AML-193 (cell line): Measurements from ENCODE around the gene CDC37L1.
A peak's percentile ranks its signal among the peaks of the same experiment; 100 is the strongest.
"Not testable (repeated sequence)": the region's sequence is repeated elsewhere in the genome, so short reads cannot be mapped to it uniquely, and the experiment has no call there.

ENCODE experiments used
- DNase-seq, 2 experiments: peaks; one replicate each; lab custom pipeline; 2025; lab: John Stamatoyannopoulos, UW

Gene CDC37L1

GRCh38 chr9:4679268-4680172 lies at the start of gene CDC37L1:
Gene CDC37L1, plus strand, starts transcription at chr9:4679569. Its CDS starts 199 bp downstream, at chr9:4679768.
- DNase-seq, result peak; percentile 92 to 94

- no peak for DNase-seq
Observed at GRCh38 chr9:4630836-4631235, 48.5 kb upstream of the CDC37L1 start.

DNA sequence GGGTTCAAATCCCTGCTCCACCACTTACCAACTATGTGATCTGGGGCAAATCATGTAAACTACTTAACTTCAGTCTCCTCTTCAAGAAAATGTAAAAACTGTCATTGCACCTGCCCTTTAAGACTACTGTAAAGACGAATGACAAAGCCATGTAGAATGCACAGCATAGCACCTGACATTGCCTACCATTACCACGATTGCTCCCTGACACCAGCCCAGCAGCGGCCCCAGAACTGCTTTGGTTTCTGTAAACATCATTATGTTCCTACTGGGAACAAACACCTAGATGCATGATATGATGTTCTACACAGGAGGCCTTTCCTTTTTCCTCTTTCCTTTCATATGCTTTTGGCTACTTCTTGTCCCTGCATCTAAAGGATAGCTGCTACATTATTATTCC lies 40.4 kb upstream of the CDC37L1 start:
- no peak for DNase-seq

DNA sequence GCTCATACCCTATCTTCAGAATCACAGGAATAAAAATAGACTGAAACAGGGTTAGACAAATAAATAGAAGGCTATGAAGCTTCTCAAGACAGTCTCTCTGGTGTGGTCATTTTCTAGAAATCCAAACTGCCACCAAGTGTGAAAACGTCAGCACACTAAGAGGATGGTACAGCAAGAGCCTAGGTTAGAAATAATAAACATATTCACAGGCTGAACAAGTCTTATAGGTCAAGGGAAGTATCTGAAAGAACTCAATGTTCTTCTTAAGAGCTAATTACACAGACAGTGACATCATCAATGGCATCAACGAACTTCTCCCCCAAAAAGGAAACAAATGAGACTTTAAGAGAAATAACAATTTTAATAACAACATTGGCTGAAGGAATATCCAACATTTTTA lies 39.9 kb upstream of the CDC37L1 start:
- no peak for DNase-seq

DNA sequence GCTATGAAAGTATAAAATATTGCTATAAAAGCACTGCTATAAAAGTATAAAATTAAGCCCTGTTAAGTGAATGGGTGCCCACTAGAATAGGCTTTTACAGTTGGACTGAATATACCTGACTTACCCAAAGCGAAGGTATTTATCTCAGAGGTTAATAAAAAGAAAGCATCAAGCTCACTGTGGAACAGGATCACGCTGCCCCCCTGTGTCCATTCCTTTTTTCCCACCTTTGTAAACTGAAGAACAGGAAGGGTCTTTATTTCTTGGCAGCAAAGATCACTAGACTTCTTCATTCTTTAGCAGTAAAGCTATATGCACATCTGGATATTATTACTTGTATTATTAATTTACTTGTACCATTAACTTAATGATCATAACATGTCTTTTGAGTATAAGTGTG lies 39.3 kb upstream of the CDC37L1 start:
- DNase-seq, result peak; percentile 16 to 33

DNA sequence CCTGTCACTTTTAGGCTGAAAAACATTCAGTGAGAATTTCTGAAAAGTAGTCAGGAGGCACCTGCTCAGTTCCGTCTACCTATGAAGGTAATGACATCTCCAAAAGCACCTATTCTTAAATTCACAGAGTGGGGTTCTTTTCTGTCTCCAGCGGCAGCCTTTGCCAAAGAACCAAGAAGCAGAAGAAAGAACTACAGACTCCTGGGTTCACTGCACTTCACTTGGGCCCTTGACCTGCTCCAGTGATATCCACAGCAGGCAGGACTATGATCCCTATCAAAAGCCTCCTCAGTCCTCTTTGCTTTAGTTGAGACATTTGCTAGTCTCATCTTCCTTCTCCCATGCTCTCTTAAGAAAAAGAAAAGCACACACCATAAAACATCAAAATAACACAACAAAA lies 37.0 kb upstream of the CDC37L1 start:
- no peak for DNase-seq

DNA sequence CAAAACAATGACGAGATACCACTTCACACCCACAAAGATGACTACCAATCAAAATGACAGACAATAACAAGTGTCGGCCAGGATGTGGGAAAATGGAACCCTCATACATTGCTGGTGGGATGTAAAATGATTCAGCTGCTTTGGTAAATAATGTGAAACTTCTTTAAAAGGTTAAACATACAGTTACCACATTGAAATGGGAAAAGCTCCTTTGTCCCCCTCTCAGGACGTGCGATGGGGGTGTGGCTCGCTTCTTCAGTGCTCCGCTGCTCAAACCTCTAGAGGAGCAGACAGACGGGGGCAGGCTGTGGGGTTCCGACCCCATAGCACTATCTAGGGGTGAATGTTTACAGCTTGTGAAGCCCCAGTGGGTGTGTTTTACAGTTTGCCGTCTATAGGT lies 25.3 kb upstream of the CDC37L1 start:
- no peak for DNase-seq

DNA sequence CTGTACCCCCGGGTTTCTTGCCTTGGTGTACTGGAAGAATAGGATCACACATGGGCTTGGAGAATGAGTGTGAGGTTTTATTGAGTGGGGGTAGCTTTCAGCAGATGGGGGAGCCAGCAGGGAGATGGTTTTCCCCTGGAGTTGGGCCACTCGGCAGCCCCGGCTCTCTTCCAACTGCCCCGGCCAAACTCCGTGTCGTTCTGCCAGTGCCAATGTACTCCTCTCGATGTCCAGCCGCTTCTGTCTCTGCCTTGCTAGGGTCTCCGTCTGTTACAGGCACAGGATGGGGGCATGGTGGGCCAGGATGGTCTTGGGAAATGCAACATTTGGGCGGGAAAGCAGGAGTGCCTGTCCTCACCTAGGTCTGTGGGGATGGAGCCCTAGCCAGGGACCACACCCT lies 24.8 kb upstream of the CDC37L1 start:
- DNase-seq, result no peak

DNA sequence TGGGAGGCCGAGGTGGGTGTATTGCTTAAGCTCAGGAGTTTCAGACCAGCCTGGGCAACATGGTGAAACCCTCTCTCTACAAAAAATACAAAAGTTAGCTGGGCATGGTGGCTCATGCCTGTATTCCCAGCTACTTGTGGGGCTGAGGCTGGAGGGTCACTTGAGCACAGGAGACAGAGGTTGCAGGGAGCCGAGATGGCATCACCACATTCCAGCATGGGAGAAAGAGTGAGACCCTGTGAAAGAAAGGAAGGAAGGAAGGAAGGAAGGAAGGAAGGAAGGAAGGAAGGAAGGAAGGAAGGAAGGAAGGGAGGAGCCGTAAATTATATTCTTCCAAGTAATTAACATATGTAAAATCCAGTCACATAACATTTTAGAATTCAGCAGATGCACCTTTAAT lies 23.2 kb upstream of the CDC37L1 start:
- DNase-seq, result not testable (repeated sequence)

DNA sequence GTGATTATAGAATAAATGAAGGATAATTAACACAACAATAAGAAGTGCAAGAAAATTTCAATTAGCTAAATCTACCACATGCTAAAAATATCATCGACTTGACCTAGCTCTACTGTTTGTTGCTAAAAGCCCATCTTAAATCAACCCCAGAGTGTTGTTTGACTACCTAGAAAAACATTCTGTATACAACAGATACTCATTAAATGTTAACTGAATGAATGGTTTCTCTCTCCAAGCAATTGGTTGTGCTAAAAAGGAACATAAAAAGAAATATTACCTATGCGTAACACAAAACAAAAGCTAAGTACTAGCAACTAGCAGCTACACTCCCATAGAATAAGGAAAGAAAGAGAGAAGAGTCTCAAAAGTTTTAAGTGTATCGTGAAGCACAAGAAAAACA lies 22.7 kb upstream of the CDC37L1 start:
- no peak for DNase-seq

DNA sequence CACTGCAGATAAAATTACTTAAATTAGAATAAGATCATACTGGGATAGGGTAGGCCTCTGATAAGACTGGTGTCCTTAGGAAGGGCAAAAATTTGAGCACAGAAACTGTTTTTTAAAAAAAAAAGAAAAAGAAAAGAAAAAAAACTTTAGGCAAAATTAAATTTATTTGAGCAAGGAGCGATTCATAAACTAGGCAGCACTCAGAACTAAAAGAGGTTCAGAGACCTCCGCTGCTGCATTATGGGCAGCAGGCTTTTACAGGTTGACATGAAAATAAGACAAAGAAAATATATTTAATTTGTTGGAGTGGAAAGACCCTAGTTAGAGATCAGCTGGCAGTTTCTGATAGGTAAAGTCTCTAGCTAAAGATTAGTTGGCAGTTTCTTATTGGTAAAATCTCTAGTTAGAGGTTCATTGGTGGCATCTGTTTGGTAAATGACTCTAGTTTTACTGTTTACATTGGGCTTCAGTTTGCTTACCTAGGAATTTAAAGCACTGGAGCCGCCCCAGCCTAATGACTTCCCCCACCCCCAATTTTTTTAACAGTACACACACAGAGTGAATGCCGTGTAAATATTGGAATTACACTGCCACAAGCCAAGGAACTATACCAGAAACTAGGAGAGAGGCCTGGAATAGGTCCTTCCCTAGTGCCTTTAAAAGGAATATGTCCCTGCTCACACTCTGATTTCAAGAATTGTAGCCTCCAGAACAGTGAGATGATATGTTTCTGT lies 21.8 kb upstream of the CDC37L1 start:
- DNase-seq, result no peak

GRCh38 chr9:4660665-4661064 lies 18.7 kb upstream of the CDC37L1 start:
- not testable (repeated sequence) for DNase-seq

DNA sequence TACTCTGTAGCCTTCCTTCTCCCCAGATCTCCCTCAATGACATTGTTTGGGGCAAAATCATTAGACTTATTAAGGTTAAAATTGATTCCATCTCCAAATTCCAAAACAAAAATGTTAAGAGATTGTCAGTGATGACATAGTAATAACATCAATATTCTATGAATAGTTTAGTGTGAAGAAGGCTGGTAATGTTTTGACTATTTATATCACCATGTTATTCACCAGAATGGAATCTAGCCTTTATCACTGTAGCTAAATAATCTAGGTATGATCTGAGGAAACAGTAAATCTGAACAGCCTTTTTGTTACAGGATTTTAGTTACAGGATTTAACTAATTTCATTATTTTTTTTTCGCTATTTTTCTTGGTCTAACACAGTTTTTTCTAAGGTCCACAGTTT lies 18.2 kb upstream of the CDC37L1 start:
- no peak for DNase-seq

- peak in 1 of 2 experiments; percentile 8 for DNase-seq
Observed at GRCh38 chr9:4661611-4662010, 17.8 kb upstream of the CDC37L1 start.

DNA sequence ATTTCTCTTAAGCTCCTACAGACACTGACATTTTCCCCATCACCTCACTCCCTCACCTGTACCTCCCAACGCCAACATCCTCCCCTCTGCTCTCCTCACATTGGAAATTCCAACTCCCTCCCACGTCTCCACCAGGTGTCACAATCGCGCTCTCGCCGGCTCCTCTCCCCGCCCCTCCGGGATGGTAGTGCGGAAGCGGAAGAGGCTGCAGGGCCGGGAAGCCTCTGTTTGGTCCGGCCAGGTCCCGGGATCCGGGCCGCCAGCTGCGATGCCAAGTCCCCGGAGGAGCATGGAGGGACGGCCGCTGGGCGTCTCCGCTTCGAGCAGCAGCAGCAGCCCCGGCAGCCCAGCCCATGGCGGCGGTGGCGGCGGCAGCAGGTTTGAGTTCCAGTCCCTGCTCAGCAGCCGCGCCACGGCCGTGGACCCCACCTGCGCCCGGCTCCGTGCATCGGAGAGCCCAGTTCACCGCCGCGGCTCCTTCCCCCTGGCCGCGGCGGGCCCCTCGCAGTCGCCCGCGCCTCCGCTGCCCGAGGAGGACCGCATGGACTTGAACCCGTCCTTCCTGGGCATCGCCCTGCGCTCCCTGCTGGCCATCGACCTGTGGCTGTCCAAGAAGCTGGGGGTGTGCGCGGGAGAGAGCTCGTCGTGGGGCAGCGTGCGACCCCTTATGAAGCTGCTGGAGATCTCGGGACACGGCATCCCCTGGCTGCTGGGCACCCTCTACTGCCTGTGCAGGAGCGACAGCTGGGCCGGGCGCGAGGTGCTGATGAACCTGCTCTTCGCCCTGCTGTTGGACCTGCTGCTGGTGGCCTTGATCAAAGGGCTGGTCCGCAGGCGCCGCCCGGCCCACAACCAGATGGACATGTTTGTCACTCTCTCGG lies 17.0 kb upstream of the CDC37L1 start, which contains the start of gene PLPP6:
PLPP6 (plus strand) TSS at position 187 of the 881 bp plus-strand sequence; CDS start at position 269, 82 bp downstream.
- DNase-seq, result peak; percentile 56 to 57

GRCh38 chr9:4662989-4663792 lies 16.2 kb upstream of the CDC37L1 start:
- no peak for DNase-seq

GRCh38 chr9:4663956-4664355 lies 15.4 kb upstream of the CDC37L1 start:
- DNase-seq, result no peak

DNA sequence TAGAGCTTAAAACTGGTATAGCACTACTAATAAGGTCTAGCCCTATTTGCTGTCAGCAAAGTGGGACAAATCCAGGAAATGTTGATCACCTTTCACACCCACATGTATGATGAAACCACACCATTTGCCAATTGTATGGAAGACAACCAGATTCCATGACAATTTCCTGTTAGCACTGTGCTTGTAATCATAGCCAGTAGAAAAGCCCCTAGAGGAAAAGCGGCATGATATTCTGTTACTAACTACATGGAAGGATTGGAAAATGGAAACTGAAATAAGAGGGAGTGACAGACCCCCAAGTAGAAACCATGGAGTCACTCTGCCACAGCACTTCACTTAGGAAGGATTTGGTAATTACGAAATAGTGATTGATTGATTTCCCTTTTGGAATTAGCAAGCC lies 14.0 kb upstream of the CDC37L1 start:
- no peak for DNase-seq

- no peak for DNase-seq
Observed at GRCh38 chr9:4666042-4666699, 13.2 kb upstream of the CDC37L1 start, which contains the start of gene SPATA6L. Gene SPATA6L, minus strand, starts transcription at chr9:4666480. Its CDS starts 230 bp downstream, at chr9:4666250.

DNA sequence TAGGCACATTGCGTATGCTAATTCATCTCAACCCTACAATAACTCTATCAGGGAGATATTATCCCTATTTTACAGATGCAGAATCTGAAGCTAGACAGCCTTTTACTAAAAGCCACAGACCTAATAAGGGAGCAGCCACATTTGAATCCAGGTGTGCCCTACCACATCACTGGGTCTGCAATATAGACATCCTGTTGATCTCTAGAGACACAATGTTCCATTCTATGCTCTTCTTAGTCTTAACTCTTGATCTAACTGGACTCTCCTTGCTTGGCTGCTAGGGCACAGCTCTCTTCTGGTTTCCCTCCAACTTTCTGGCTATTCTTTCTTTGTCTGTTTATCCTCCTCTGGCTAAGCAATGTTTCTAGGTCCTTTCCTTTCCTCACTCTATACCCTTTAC lies 11.7 kb upstream of the CDC37L1 start:
- no peak for DNase-seq

- DNase-seq, result no peak
Observed at GRCh38 chr9:4668604-4669003, 10.8 kb upstream of the CDC37L1 start.
